ENCODE results near the gene ARHGEF11. TPM values are rescaled to one million over a fixed set of nuclear protein-coding genes. Genes with fewer than 3 reads are reported as not detected.
A peak's percentile ranks its signal among the peaks of the same experiment; 100 is the strongest.

Gene ARHGEF11
- total and polyA plus RNA-seq, 2 of the 4 experiments (the other 2 are of a cell fraction), result 16.8 to 17.2 TPM

DNA sequence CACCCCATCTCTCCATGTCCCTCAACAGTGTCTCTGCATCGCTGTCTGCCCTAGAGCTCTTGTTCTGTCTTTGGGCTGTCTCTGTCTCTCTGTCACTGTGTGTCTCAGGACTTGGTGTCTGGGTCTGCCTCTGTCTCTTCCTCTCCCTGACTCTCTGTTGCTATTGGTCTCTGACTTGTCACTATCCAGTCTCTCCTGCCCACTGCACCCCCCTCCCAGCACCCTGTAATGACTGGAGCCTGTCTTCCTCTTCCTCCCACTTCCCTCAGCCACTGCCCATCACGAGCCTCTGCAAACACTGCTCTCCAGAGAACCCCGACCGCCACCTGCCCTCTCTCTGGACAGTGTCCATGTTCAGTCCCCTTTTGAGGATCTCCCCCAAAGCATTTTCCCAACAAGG is 139.9 kb downstream of the ARHGEF11 start:
- peaks cover 19% of the 10 kb centered on the region for H3K4me1 ChIP-seq (ENCODE audit: control insufficient read depth, insufficient read depth, low read length)
- H3K18ac ChIP-seq (ENCODE audit: low read depth, low read length), result no peak overlapping the region
- WGBS, 2 experiments (ENCODE audit: extremely low coverage in 2 of 2, insufficient read length in 1 of 2), result 61% methylated on average over 4 of the region's 4 CpGs; no CpG with 5 or more reads in 1 of the 2 experiments
- H3K79me1 ChIP-seq (ENCODE audit: low read depth in 1 of 2, low read length in 2 of 2), result peaks cover 3 to 66% of the 10 kb centered on the region in 2 experiments; a peak in 3 of 4 replicates
- no peaks in the 10 kb centered on the region for H3K27me3 ChIP-seq (ENCODE audit: control insufficient read depth, insufficient read depth, low read length)
- no TSS peak for BruUV-seq (replicated peaks)
- in situ Hi-C loops (cut with MboI; ENCODE audit: low sequenced_read_pairs) (no loop called here), dilution Hi-C loops (cut with HindIII; ENCODE audit: low sequenced_read_pairs, unreplicated experiment) (no loop called here), intact Hi-C loops (cut with micrococcal nuclease) (no loop called here)
- no peak overlapping the region for H4K5ac ChIP-seq (ENCODE audit: low read depth, low read length)
- no peak overlapping the region for H2BK20ac ChIP-seq (ENCODE audit: low read depth, low read length)
- no peak overlapping the region for H2AFZ ChIP-seq (replicated peaks; ENCODE audit: low read length, poor library complexity)
- no peak overlapping the region for H3K4me2 ChIP-seq (ENCODE audit: low read depth, low read length)
- no peak for TF ChIP-seq USF2 (IDR thresholded peaks at IDR 0.05; ENCODE audit: low read depth, low read length)
- no peak for TF ChIP-seq CHD1 (IDR thresholded peaks at IDR 0.05; ENCODE audit: low read depth, low read length)
- no peak for TF ChIP-seq MXI1 (IDR thresholded peaks at IDR 0.05; ENCODE audit: borderline replicate concordance, low read depth, low read length)
- no peak for TF ChIP-seq ELK1 (IDR thresholded peaks at IDR 0.05; ENCODE audit: borderline replicate concordance, low read depth, low read length)
- no peak for TF ChIP-seq POLR2A (IDR thresholded peaks at IDR 0.05; ENCODE audit: low read depth, low read length)
- TF ChIP-seq RFX5 (IDR thresholded peaks at IDR 0.05; ENCODE audit: low read depth, low read length), result no peak
- TF ChIP-seq SMC3 (IDR thresholded peaks at IDR 0.05; ENCODE audit: low read depth, low read length), result no peak
- no peak overlapping the region for H2BK15ac ChIP-seq (ENCODE audit: low read depth, low read length)
- H3K23ac ChIP-seq (ENCODE audit: low read depth, low read length), result no peak overlapping the region; the same call in 1 of the 2 replicates
- no peak for ATAC-seq (ENCODE audit: low read depth)
- no peak overlapping the region for H3K9ac ChIP-seq (ENCODE audit: low read depth, low read length)
- no peak overlapping the region for H4K8ac ChIP-seq (ENCODE audit: low read depth in 2 of 2, low read length in 2 of 2)
- H3K14ac ChIP-seq (replicated peaks; ENCODE audit: low read depth, low read length), result peak overlapping the region; percentile 51; the same call in 1 of the 2 replicates
- H3K36me3 ChIP-seq (ENCODE audit: control insufficient read depth, insufficient read depth, low read length), result peaks cover 14% of the 10 kb centered on the region
- no peak overlapping the region for H3K27ac ChIP-seq (ENCODE audit: insufficient read depth, low read length)
- H3K56ac ChIP-seq (ENCODE audit: extremely low read depth, insufficient read depth, low read length), result no peak overlapping the region
- H3K9me3 ChIP-seq (ENCODE audit: control insufficient read depth, insufficient read depth, low read length), result no peaks in the 10 kb centered on the region
- peaks cover 8% of the 10 kb centered on the region; the same call in 1 of the 2 replicates for H3K9me1 ChIP-seq (ENCODE audit: insufficient read depth, low read length)
- peak overlapping the region; percentile 62; the same call in 1 of the 2 replicates for H2AK5ac ChIP-seq (ENCODE audit: low read depth, low read length)
- H4K20me1 ChIP-seq (ENCODE audit: insufficient read depth, low read length), result peaks cover 3% of the 10 kb centered on the region
- peak overlapping the region; percentile 16 for H2BK5ac ChIP-seq (ENCODE audit: low read depth, low read length, poor library complexity, severe bottlenecking)
- no peak overlapping the region for H4K91ac ChIP-seq (ENCODE audit: insufficient read depth, low read depth, low read length)
- H3K4ac ChIP-seq (ENCODE audit: low read depth, low read length), result no peak overlapping the region
- CTCF ChIA-PET, result no interaction called here
- H2BK120ac ChIP-seq (ENCODE audit: low read depth, low read length), result no peak overlapping the region
- POLR2A ChIA-PET (ENCODE audit: unreplicated experiment), result no interaction called here
- DNase-seq, result no peak
- no peak overlapping the region for H2AK9ac ChIP-seq (replicated peaks; ENCODE audit: low read depth, low read length, poor library complexity)
- no peak overlapping the region for H3K4me3 ChIP-seq (ENCODE audit: insufficient read depth, low read depth, low read length)

Measured in IMR-90 (cell line).